ENCODE results near the gene ELOVL2. TPM values are rescaled to one million over a fixed set of nuclear protein-coding genes. Genes with fewer than 3 reads are reported as not detected.

The ELOVL2 gene
- total RNA-seq, 2 donors from 2014 or later: 0.41 to 0.78 TPM

DNA sequence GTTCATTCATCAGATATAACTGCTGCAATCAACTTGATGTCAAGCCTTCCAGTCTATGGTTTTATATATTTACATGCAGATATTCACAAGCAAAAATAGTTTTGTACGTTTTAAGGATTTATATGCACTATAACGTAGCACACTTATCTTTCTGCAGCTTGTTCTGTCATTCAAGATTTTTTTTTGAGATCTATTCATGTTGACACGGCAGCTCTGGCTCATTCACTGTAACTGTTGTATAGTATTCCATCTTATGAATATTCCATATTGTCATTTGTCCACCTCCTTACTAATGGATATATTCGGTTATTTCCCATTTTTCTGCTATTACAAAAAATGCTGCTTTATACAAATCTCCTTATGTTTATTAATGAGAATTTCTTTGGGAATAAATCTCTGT lies 13.2 kb downstream of the ELOVL2 start:
- H3K9me3 ChIP-seq: no peaks in the 10 kb centered on the region
- H3K4me3 ChIP-seq: no peak overlapping the region
- ATAC-seq (ENCODE audit: insufficient number of reproducible peaks, low FRiP score, low read depth): no peak
- no peak for DNase-seq (ENCODE audit: low spot score)
- no peak for TF ChIP-seq CTCF (IDR thresholded peaks at IDR 0.05)
- H3K36me3 ChIP-seq: no peaks in the 10 kb centered on the region
- H3K27ac ChIP-seq: no peak overlapping the region
- H3K27me3 ChIP-seq (replicated peaks; ENCODE audit: insufficient read depth): no peaks in the 10 kb centered on the region
- no peaks in the 10 kb centered on the region for H3K4me1 ChIP-seq (ENCODE audit: control insufficient read depth in 1 of 2, low read depth in 2 of 2)

- Histone ChIP-seq H3K4me3 (no peak overlapping the region), H3K4me1 (ENCODE audit: control insufficient read depth in 1 of 2, low read depth in 2 of 2) (no peaks in the 10 kb centered on the region), H3K36me3 (no peaks in the 10 kb centered on the region), H3K27me3 (replicated peaks; ENCODE audit: insufficient read depth) (no peaks in the 10 kb centered on the region), H3K9me3 (no peaks in the 10 kb centered on the region), H3K27ac (no peak overlapping the region)
- TF ChIP-seq CTCF (IDR thresholded peaks at IDR 0.05): no peak
- no peak for ATAC-seq (ENCODE audit: insufficient number of reproducible peaks, low FRiP score, low read depth)
- DNase-seq (ENCODE audit: low spot score): no peak
Observed at GRCh38 chr6:11028959-11029358, 15.1 kb downstream of the ELOVL2 start.

DNA sequence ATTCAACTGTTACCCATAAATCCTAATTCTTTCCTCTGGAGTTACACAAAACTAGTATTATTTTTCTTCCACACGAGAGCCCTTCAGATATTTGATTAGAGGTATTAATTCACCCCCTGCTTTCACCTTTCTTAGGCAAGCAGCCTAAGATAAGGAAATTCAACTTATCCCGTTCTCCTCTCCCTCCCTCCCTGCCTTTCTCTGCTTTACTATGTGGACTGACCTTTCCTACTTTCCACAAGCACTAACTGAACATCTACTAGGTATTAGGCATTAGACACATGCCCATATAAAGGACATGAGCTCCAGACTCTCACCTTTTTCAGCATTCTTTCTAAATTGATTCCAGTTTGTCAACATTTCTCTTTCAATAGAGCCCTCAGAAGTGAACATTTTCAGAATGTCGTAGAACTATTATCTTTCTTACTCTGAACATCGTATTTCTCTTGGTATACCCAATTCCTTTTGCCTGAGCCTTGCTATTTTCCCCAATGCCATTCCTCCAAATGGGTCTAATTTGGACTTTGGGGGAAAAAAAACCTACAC lies 16.5 kb downstream of the ELOVL2 start:
- no peak overlapping the region for H3K27ac ChIP-seq
- TF ChIP-seq CTCF (IDR thresholded peaks at IDR 0.05): no peak
- no peaks in the 10 kb centered on the region for H3K9me3 ChIP-seq
- H3K36me3 ChIP-seq: no peaks in the 10 kb centered on the region
- H3K4me3 ChIP-seq: no peak overlapping the region
- no peaks in the 10 kb centered on the region for H3K27me3 ChIP-seq (replicated peaks; ENCODE audit: insufficient read depth)
- ATAC-seq (ENCODE audit: insufficient number of reproducible peaks, low FRiP score, low read depth): no peak
- DNase-seq (ENCODE audit: low spot score): no peak
- H3K4me1 ChIP-seq (ENCODE audit: control insufficient read depth in 1 of 2, low read depth in 2 of 2): no peaks in the 10 kb centered on the region

DNA sequence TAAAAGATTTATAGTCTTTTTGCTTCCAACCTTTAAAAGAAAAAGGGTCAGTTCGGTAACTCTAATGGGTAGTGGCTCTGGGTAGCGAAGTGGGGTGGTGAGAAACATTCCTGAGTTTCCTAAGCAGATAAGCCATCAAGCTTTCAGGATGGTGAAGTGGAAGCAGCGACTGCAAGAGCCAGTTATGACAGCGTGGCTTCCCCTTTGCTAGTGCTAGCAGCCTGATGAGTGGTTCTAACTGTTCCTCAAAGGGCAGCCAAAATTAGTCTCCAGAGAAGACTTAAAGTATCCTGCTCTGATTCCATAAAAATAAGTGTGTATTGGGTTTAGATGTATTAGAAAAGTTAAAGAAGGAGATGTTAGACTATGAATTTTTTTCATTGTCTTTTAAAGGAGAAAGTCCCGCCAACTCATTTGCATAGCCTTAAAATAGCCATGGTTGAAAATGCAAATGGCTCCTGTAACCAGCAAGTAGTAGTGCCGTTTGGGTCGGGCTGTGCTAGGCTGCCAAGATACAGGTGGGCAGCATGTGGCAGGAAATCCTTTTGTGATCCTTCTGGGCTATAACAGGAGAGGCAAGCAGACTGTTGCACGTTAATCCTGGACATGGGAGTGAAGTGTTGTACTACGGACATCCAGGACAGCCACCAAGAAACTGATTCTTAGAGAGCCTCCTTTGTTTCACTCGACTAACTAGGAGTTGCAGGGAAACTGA lies 18.0 kb downstream of the ELOVL2 start:
- Histone ChIP-seq H3K27me3 (replicated peaks; ENCODE audit: insufficient read depth) (no peaks in the 10 kb centered on the region), H3K4me1 (ENCODE audit: control insufficient read depth in 1 of 2, low read depth in 2 of 2) (no peaks in the 10 kb centered on the region), H3K27ac (no peak overlapping the region), H3K36me3 (no peaks in the 10 kb centered on the region), H3K9me3 (no peaks in the 10 kb centered on the region), H3K4me3 (no peak overlapping the region)
- no peak for DNase-seq (ENCODE audit: low spot score)
- TF ChIP-seq CTCF (IDR thresholded peaks at IDR 0.05): no peak
- ATAC-seq (ENCODE audit: insufficient number of reproducible peaks, low FRiP score, low read depth): no peak

GRCh38 chr6:11025130-11025529 lies 19.0 kb downstream of the ELOVL2 start:
- Histone ChIP-seq H3K4me3 (no peak overlapping the region), H3K27me3 (replicated peaks; ENCODE audit: insufficient read depth) (no peaks in the 10 kb centered on the region), H3K36me3 (no peaks in the 10 kb centered on the region), H3K4me1 (ENCODE audit: control insufficient read depth in 1 of 2, low read depth in 2 of 2) (no peaks in the 10 kb centered on the region), H3K27ac (no peak overlapping the region), H3K9me3 (no peaks in the 10 kb centered on the region)
- no peak for TF ChIP-seq CTCF (IDR thresholded peaks at IDR 0.05)
- DNase-seq (ENCODE audit: low spot score) (no peak), ATAC-seq (ENCODE audit: insufficient number of reproducible peaks, low FRiP score, low read depth) (no peak)

Data from thoracic aorta (tissue), 2 donors.